ENCODE data around the gene MOGAT3.

- TF ChIP-seq CTCF (IDR thresholded peaks at IDR 0.05) (no peak), EP300 (IDR thresholded peaks at IDR 0.05) (no peak), POLR2A (IDR thresholded peaks at IDR 0.05) (no peak)
Observed at GRCh38 chr7:101220295-101220694, 19.5 kb upstream of the MOGAT3 start.

All from gastroesophageal sphincter (tissue), 3 donors.